Endothelial cell (in vitro differentiated cells): Measurements from ENCODE around the gene SPTBN4. TPM values are rescaled to one million over a fixed set of nuclear protein-coding genes. Genes with fewer than 3 reads are reported as not detected.
A peak's percentile ranks its signal among the peaks of the same experiment; 100 is the strongest.
"Not testable (repeated sequence)": the region's sequence is repeated elsewhere in the genome, so short reads cannot be mapped to it uniquely, and the experiment has no call there.

Source experiments
- DNase-seq: peaks from one replicate; pipeline ENCODE4 v3.0.0; 2021; ENCODE audit warnings: low spot score
- H3K27ac Mint-ChIP-seq: one replicate; pipeline ENCODE4 v1.8.0; 2021; ENCODE audit warnings: mixed read lengths, inconsistent platforms; ENCODE audit not compliant: unreplicated experiment
- H3K27me3 Mint-ChIP-seq: one replicate; pipeline ENCODE4 v1.8.0; 2021; ENCODE audit warnings: mild to moderate bottlenecking, moderate library complexity, mixed read lengths, inconsistent platforms; ENCODE audit not compliant: unreplicated experiment
- H3K36me3 Mint-ChIP-seq: one replicate; pipeline ENCODE4 v1.8.0; 2021; ENCODE audit warnings: mild to moderate bottlenecking, low read depth, mixed read lengths, inconsistent platforms; ENCODE audit not compliant: unreplicated experiment
- H3K4me1 Mint-ChIP-seq: one replicate; pipeline ENCODE4 v1.8.0; 2021; ENCODE audit warnings: mild to moderate bottlenecking, mixed read lengths, inconsistent platforms; ENCODE audit not compliant: unreplicated experiment
- H3K4me3 Mint-ChIP-seq: one replicate; pipeline ENCODE4 v1.8.0; 2021; ENCODE audit warnings: mild to moderate bottlenecking, mixed read lengths, inconsistent platforms; ENCODE audit not compliant: unreplicated experiment
- H3K9me3 Mint-ChIP-seq: one replicate; pipeline ENCODE4 v1.8.0; 2021; ENCODE audit warnings: mixed read lengths, inconsistent platforms; ENCODE audit not compliant: unreplicated experiment
- CTCF ChIP-seq: fragments of 200-600 bp; sonication (generic); IDR thresholded peaks from one replicate; pipeline ENCODE4 v1.5.0; 2021; ENCODE audit warnings: antibody characterized with exemption; ENCODE audit not compliant: unreplicated experiment
- total RNA-seq: library from RNA; stranded (reverse); fragmentation: NEBNext Ultra II Directional; extraction: Animal tissue kit (Norgen Biotek cat#: 25700); gene quantifications from one replicate; pipeline ENCODE4 v1.2.1, GENCODE V29; 2021; ENCODE audit not compliant: unreplicated experiment

The SPTBN4 gene
- total RNA-seq, 1 donor from 2014 or later, result 0.49 TPM

GRCh38 chr19:40621283-40621682, 154.5 kb downstream of the SPTBN4 start:
- peaks cover 3% of the 10 kb centered on the region for H3K4me1 Mint-ChIP-seq
- no peak for TF ChIP-seq CTCF
- H3K27me3 Mint-ChIP-seq, result peaks cover 7% of the 10 kb centered on the region
- peak overlapping the region; percentile 67 for H3K4me3 Mint-ChIP-seq
- no peak for DNase-seq
- no peak overlapping the region for H3K27ac Mint-ChIP-seq
- H3K36me3 Mint-ChIP-seq, result peaks cover 38% of the 10 kb centered on the region
- no peaks in the 10 kb centered on the region for H3K9me3 Mint-ChIP-seq

GRCh38 chr19:40621966-40622772, 155.4 kb downstream of the SPTBN4 start:
- H3K9me3 Mint-ChIP-seq, result no peaks in the 10 kb centered on the region
- H3K27ac Mint-ChIP-seq, result no peak overlapping the region
- no peak for TF ChIP-seq CTCF
- peaks cover 3% of the 10 kb centered on the region for H3K4me1 Mint-ChIP-seq
- H3K27me3 Mint-ChIP-seq, result peaks cover 10% of the 10 kb centered on the region
- peaks cover 46% of the 10 kb centered on the region for H3K36me3 Mint-ChIP-seq
- peak overlapping the region; percentile 44 for H3K4me3 Mint-ChIP-seq
- no peak for DNase-seq

GRCh38 chr19:40622773-40623075, 155.9 kb downstream of the SPTBN4 start:
- Mint-ChIP-seq H3K9me3 (no peaks in the 10 kb centered on the region), H3K4me1 (peaks cover 3% of the 10 kb centered on the region), H3K36me3 (peaks cover 49% of the 10 kb centered on the region), H3K27ac (no peak overlapping the region), H3K4me3 (no peak overlapping the region), H3K27me3 (peaks cover 11% of the 10 kb centered on the region)
- no peak for DNase-seq
- TF ChIP-seq CTCF, result no peak

GRCh38 chr19:40623403-40624251, 156.8 kb downstream of the SPTBN4 start:
- H3K36me3 Mint-ChIP-seq, result peaks cover 49% of the 10 kb centered on the region
- H3K9me3 Mint-ChIP-seq, result no peaks in the 10 kb centered on the region
- H3K27ac Mint-ChIP-seq, result no peak overlapping the region
- no peak overlapping the region for H3K4me3 Mint-ChIP-seq
- no peak for DNase-seq
- H3K27me3 Mint-ChIP-seq, result peaks cover 13% of the 10 kb centered on the region
- no peak for TF ChIP-seq CTCF
- peaks cover 3% of the 10 kb centered on the region for H3K4me1 Mint-ChIP-seq

- Mint-ChIP-seq H3K36me3 (peaks cover 48% of the 10 kb centered on the region), H3K27me3 (peaks cover 14% of the 10 kb centered on the region), H3K27ac (peak overlapping the region; percentile 7)
- not testable (repeated sequence) for DNase-seq, H3K9me3 Mint-ChIP-seq, H3K4me3 Mint-ChIP-seq, H3K4me1 Mint-ChIP-seq
Measured at GRCh38 chr19:40624369-40625153, 157.8 kb downstream of the SPTBN4 start.
